NT2/D1 (cell line): ENCODE results near the gene GOLT1A.

Experiments used
- YY1 ChIP-seq: IDR thresholded peaks from 2 replicates; pipeline ENCODE4 v1.6.1; 2011; ENCODE audit not compliant: insufficient read length, insufficient read depth
- ZNF274 ChIP-seq: IDR thresholded peaks from 2 replicates; pipeline ENCODE4 v1.6.1; 2011; ENCODE audit warnings: mild to moderate bottlenecking, low read depth, low read length

DNA sequence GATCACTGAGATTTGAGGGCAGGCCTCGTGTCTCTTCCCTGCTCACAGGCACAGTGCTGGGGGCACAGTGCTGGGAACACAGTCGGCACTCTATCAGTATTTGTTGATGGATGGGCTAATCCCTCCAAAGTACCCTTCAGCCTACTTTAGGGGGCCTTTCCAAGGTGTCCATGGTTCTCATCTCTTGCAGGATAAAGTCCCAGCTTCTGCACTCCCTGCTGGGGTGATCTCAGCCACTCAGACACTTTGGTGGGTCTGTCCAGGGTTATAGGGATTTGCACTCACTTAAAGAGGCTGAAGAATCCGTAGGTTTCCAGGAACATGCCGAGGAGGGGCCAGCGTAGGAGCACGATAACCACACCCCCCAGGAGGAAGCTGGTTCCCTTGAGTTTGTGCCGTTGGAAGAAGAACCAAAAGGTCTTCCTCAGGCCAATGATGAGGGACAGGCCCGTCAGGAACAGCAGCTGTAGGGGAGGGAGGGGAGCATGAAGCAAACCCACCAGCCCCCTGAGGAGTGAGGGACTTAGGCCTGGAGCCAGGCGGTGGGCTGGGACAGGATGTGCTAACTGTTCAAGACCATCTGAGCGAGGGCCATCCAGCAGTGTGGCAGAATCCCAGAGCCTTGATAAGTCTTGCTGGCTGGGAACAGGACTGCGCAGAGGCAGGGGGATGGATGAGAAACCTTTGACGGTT, 12.3 kb downstream of the GOLT1A start:
- no peak for TF ChIP-seq ZNF274
- TF ChIP-seq YY1 = no peak
